ENCODE results near the gene MICAL1. TPM values are rescaled to one million over a fixed set of nuclear protein-coding genes. Genes with fewer than 3 reads are reported as not detected.

MICAL1 gene
- total RNA-seq, 1 donor, result 48.1 TPM

- DNase-seq (ENCODE audit: low read depth), result no peak
- no peak overlapping the region for H3K4me3 ChIP-seq (ENCODE audit: low read depth, low read length)
- no peak for TF ChIP-seq CTCF (IDR thresholded peaks at IDR 0.05; ENCODE audit: insufficient read depth, low read length)
Observed at GRCh38 chr6:109445382-109445781, 10.2 kb downstream of the MICAL1 start.

GRCh38 chr6:109443425-109443950 is 12.1 kb downstream of the MICAL1 start:
- TF ChIP-seq CTCF (IDR thresholded peaks at IDR 0.05; ENCODE audit: insufficient read depth, low read length), result no peak
- DNase-seq (ENCODE audit: low read depth), result no peak

GRCh38 chr6:109442393-109442924 is 13.1 kb downstream of the MICAL1 start:
- DNase-seq (ENCODE audit: low read depth), result no peak
- TF ChIP-seq CTCF (IDR thresholded peaks at IDR 0.05; ENCODE audit: insufficient read depth, low read length), result no peak
- no peak overlapping the region for H3K4me3 ChIP-seq (ENCODE audit: low read depth, low read length)

More at GRCh38 chr6:109443425-109443950, 12.1 kb downstream of the MICAL1 start:
- no peak overlapping the region for H3K4me3 ChIP-seq (ENCODE audit: low read depth, low read length)

- peak; percentile 33 for TF ChIP-seq CTCF (IDR thresholded peaks at IDR 0.05; ENCODE audit: insufficient read depth, low read length)
- peak overlapping the region; percentile 88 for H3K4me3 ChIP-seq (ENCODE audit: low read depth, low read length)
- DNase-seq (ENCODE audit: low read depth), result peak; percentile 54
Observed at GRCh38 chr6:109441069-109441816, 14.3 kb downstream of the MICAL1 start.

- H3K4me3 ChIP-seq (ENCODE audit: low read depth, low read length), result peak within 1 kb of the TSS; percentile 88
Observed at GRCh38 chr6:109440331-109441068, 15.1 kb downstream of the MICAL1 start, which contains the start of the genes PPIL6 and SMPD2. TSS of gene PPIL6 (minus strand) at chr6:109440628. CDS start at chr6:109440590, 38 bp downstream. TSS of gene SMPD2 (plus strand) at chr6:109440724. CDS start at chr6:109441122, 398 bp downstream.

More at GRCh38 chr6:109440331-109441068, 15.1 kb downstream of the MICAL1 start, which contains the start of the genes PPIL6 and SMPD2:
- peak; percentile 16 for TF ChIP-seq CTCF (IDR thresholded peaks at IDR 0.05; ENCODE audit: insufficient read depth, low read length)
- DNase-seq (ENCODE audit: low read depth), result peak; percentile 85

Data from fibroblast of the aortic adventitia (primary cell).